Epidermal melanocyte (primary cell): ENCODE results near the gene CHST6.
"Not testable (repeated sequence)": the region's sequence is repeated elsewhere in the genome, so short reads cannot be mapped to it uniquely, and the experiment has no call there.

ENCODE experiments used
- DNase-seq: peaks from one replicate; pipeline ENCODE4 v3.0.0; 2011; ENCODE audit warnings: low spot score; ENCODE audit not compliant: insufficient read length

Gene CHST6

GRCh38 chr16:75477680-75478473 lies 17.4 kb downstream of the CHST6 start:
- DNase-seq = no peak

GRCh38 chr16:75476817-75477216 lies 18.4 kb downstream of the CHST6 start:
- no peak for DNase-seq

- no peak for DNase-seq
These were observed 19.8 kb downstream of the CHST6 start for GRCh38 chr16:75475420-75475847.

- DNase-seq = no peak
These were observed 22.0 kb downstream of the CHST6 start for GRCh38 chr16:75472908-75473877.

- DNase-seq = peak; percentile 97
These were observed 23.3 kb downstream of the CHST6 start for GRCh38 chr16:75471723-75472633.

GRCh38 chr16:75466760-75467159 lies 28.5 kb downstream of the CHST6 start:
- no peak for DNase-seq

- peak; percentile 97 for DNase-seq
These were observed 30.9 kb downstream of the CHST6 start, which contains the start of gene TMEM170A for GRCh38 chr16:75464122-75464918. Gene TMEM170A, minus strand, starts transcription at chr16:75464689. Its CDS starts 89 bp downstream, at chr16:75464600.

- DNase-seq = not testable (repeated sequence)
These were observed 31.7 kb downstream of the CHST6 start for GRCh38 chr16:75463389-75464121.

GRCh38 chr16:75462806-75463205 lies 32.4 kb downstream of the CHST6 start:
- no peak for DNase-seq

GRCh38 chr16:75461575-75461974 lies 33.7 kb downstream of the CHST6 start:
- no peak for DNase-seq

GRCh38 chr16:75460446-75460845 lies 34.8 kb downstream of the CHST6 start:
- no peak for DNase-seq

- no peak for DNase-seq
These were observed 35.5 kb downstream of the CHST6 start for GRCh38 chr16:75459691-75460090.

- no peak for DNase-seq
These were observed 36.8 kb downstream of the CHST6 start for GRCh38 chr16:75458439-75458838.

- no peak for DNase-seq
These were observed 37.2 kb downstream of the CHST6 start for GRCh38 chr16:75458029-75458428.

GRCh38 chr16:75457485-75458021 lies 37.7 kb downstream of the CHST6 start:
- no peak for DNase-seq

GRCh38 chr16:75456971-75457370 lies 38.3 kb downstream of the CHST6 start:
- DNase-seq = no peak

- DNase-seq = not testable (repeated sequence)
These were observed 38.8 kb downstream of the CHST6 start for GRCh38 chr16:75456486-75456885.

- DNase-seq = no peak
These were observed 39.6 kb downstream of the CHST6 start for GRCh38 chr16:75455677-75456076.
